Thoracic aorta (tissue), 2 donors: ENCODE measurements around the gene KRT71. TPM values are rescaled to one million over a fixed set of nuclear protein-coding genes. Genes with fewer than 3 reads are reported as not detected.
"Not testable (repeated sequence)": the region's sequence is repeated elsewhere in the genome, so short reads cannot be mapped to it uniquely, and the experiment has no call there.

Experiments
- ATAC-seq: fragments of 150-250 bp; one replicate; pipeline ENCODE4 v1.8.0; 2017; ENCODE audit warnings: low read depth; ENCODE audit not compliant: insufficient number of reproducible peaks, low FRiP score
- DNase-seq: peaks from one replicate; pipeline ENCODE4 v3.0.0-alpha.2; 2020; ENCODE audit warnings: low spot score
- H3K27ac ChIP-seq, 2 donors: fragments of 200-600 bp; sonication (generic); 1 replicate in 1 of 2; 2 replicates in 1 of 2; pipeline ENCODE4 v1.5.1; 2016; ENCODE audit warnings: mild to moderate bottlenecking in 2 of 2, moderate library complexity in 2 of 2
- H3K27me3 ChIP-seq: fragments of 200-600 bp; sonication (generic); replicated peaks from 2 replicates; pipeline ENCODE4 v1.6.0; 2016; ENCODE audit warnings: mild to moderate bottlenecking; ENCODE audit not compliant: insufficient read depth
- H3K36me3 ChIP-seq: fragments of 200-600 bp; sonication (generic); one replicate; pipeline ENCODE4 v1.5.1; 2016
- H3K4me1 ChIP-seq, 2 donors: fragments of 200-600 bp; sonication (generic); 1 replicate in 1 of 2; 2 replicates in 1 of 2; pipeline versions ENCODE4 v1.5.1 to v1.6.0; 2016; ENCODE audit warnings: low read depth in 2 of 2, mild to moderate bottlenecking in 1 of 2; ENCODE audit not compliant: control insufficient read depth in 1 of 2
- H3K4me3 ChIP-seq: fragments of 200-600 bp; sonication (generic); 2 replicates; pipeline ENCODE4 v1.5.1; 2016; ENCODE audit warnings: mild to moderate bottlenecking
- H3K9me3 ChIP-seq: fragments of 200-600 bp; sonication (generic); 2 replicates; pipeline ENCODE4 v1.5.1; 2016
- total RNA-seq, 2 donors: library from RNA; depleted of rRNA; stranded (reverse); fragments of >200 nt; gene quantifications; one replicate each; pipeline versions ENCODE4 v1.1.0 to v1.2.3, GENCODE V29; 2016
- TF ChIP-seq, protein P1 (sequence below): fragments of 200-600 bp; sonication (generic); IDR thresholded peaks from one replicate; pipeline ENCODE4 v1.5.1; 2019; ENCODE audit warnings: antibody characterized with exemption

KRT71 gene
- total RNA-seq, 2 donors from 2014 or later = not detected

- no peak for ATAC-seq
- TF ChIP-seq, protein P1, sequence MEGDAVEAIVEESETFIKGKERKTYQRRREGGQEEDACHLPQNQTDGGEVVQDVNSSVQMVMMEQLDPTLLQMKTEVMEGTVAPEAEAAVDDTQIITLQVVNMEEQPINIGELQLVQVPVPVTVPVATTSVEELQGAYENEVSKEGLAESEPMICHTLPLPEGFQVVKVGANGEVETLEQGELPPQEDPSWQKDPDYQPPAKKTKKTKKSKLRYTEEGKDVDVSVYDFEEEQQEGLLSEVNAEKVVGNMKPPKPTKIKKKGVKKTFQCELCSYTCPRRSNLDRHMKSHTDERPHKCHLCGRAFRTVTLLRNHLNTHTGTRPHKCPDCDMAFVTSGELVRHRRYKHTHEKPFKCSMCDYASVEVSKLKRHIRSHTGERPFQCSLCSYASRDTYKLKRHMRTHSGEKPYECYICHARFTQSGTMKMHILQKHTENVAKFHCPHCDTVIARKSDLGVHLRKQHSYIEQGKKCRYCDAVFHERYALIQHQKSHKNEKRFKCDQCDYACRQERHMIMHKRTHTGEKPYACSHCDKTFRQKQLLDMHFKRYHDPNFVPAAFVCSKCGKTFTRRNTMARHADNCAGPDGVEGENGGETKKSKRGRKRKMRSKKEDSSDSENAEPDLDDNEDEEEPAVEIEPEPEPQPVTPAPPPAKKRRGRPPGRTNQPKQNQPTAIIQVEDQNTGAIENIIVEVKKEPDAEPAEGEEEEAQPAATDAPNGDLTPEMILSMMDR = no peak
- H3K36me3 ChIP-seq = no peaks in the 10 kb centered on the region
- no peak for DNase-seq
- peaks cover 4% of the 10 kb centered on the region for H3K9me3 ChIP-seq
- H3K4me3 ChIP-seq = no peak overlapping the region
- no peak overlapping the region for H3K27ac ChIP-seq
- H3K4me1 ChIP-seq = no peaks in the 10 kb centered on the region
- H3K27me3 ChIP-seq = no peaks in the 10 kb centered on the region
Measured at GRCh38 chr12:52513736-52514135, 39.2 kb downstream of the KRT71 start.

DNA sequence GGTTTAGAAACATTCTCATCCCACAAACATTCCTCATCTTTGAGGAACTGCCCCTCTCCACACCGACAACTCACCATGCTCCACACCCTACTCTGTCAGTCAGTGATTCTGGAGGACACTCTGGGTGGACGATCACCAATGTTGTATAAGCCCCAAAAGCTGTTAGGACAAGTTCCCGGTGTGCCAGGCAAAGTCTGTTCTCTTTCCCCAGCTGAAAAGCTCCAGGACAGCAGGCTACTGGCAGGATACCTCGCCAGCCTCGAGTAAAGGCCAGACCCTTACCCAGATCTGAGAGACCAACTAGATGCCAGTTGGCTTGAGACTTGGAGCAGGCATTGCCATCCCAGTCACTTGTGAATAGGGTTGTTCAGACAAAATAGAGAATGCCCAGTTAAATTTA, 44.7 kb downstream of the KRT71 start:
- TF ChIP-seq, protein P1 = no peak
- DNase-seq = no peak

DNA sequence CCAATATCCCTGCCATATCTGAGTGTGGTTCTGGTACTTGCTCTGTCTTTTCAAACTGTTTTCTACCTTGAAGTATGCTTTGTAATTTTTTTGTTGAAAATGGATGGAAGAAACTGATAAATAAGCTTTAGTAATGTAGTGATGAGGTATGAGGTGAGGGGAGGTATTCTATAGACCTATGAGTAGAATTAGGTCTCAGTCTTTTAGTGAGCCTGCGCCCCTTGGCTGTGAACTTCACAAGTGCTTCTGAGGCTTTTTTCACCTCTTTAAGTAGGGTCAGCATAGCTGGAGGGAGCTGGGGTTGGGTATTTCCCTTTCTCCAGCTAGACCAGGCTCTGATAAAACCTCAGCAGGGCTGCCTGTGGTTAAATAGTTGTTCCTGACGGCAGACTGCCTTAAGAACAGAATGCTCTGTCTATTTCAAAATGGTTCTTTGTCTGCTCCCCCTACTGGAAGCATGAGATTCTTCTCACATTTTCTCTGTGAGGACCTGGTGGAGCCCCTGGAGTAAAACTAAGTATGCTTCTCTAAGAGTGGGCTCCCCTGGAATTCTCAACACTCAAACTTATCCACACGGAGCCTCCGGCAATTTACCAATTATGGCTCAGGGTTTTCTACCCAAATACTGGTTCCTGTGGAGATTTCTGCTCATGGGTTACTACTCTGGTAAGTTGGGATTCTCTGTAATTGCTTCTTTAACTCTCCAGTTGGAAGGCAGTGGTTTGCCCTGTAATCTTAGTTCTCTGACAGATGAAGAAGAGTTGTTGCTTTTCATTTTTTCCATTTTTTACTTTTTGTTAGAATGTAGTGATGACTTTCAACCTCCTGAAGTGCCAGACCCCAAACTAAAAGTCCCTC, 45.9 kb downstream of the KRT71 start:
- Histone ChIP-seq H3K4me1 (no peaks in the 10 kb centered on the region), H3K27ac (no peak overlapping the region)
- no peak for ATAC-seq

More for the DNA sequence above, 44.7 kb downstream of the KRT71 start:
- Histone ChIP-seq H3K4me1 (no peaks in the 10 kb centered on the region), H3K9me3 (peaks cover 4% of the 10 kb centered on the region), H3K27me3 (no peaks in the 10 kb centered on the region), H3K4me3 (no peak overlapping the region), H3K36me3 (no peaks in the 10 kb centered on the region), H3K27ac (no peak overlapping the region)
- ATAC-seq = no peak

GRCh38 chr12:52502877-52503276, 50.1 kb downstream of the KRT71 start:
- no peaks in the 10 kb centered on the region for H3K4me1 ChIP-seq
- H3K9me3 ChIP-seq = no peaks in the 10 kb centered on the region
- TF ChIP-seq, protein P1 = no peak
- H3K36me3 ChIP-seq = no peaks in the 10 kb centered on the region
- ATAC-seq (no peak), DNase-seq (no peak)
- H3K27me3 ChIP-seq = no peaks in the 10 kb centered on the region
- no peak overlapping the region for H3K27ac ChIP-seq
- H3K4me3 ChIP-seq = no peak overlapping the region

More for the DNA sequence above, 45.9 kb downstream of the KRT71 start:
- Histone ChIP-seq H3K9me3 (peaks cover 4% of the 10 kb centered on the region), H3K4me3 (no peak overlapping the region), H3K27me3 (no peaks in the 10 kb centered on the region), H3K36me3 (no peaks in the 10 kb centered on the region)
- TF ChIP-seq, protein P1 = peak; percentile 27
- DNase-seq = no peak

- H3K9me3 ChIP-seq = no peaks in the 10 kb centered on the region
- no peak overlapping the region for H3K27ac ChIP-seq
- no peak overlapping the region for H3K4me3 ChIP-seq
- no peaks in the 10 kb centered on the region for H3K4me1 ChIP-seq
- no peaks in the 10 kb centered on the region for H3K36me3 ChIP-seq
- H3K27me3 ChIP-seq = no peaks in the 10 kb centered on the region
- DNase-seq = no peak
- TF ChIP-seq, protein P1 = no peak
- ATAC-seq = no peak
Measured at GRCh38 chr12:52501490-52501889, 51.5 kb downstream of the KRT71 start.

DNA sequence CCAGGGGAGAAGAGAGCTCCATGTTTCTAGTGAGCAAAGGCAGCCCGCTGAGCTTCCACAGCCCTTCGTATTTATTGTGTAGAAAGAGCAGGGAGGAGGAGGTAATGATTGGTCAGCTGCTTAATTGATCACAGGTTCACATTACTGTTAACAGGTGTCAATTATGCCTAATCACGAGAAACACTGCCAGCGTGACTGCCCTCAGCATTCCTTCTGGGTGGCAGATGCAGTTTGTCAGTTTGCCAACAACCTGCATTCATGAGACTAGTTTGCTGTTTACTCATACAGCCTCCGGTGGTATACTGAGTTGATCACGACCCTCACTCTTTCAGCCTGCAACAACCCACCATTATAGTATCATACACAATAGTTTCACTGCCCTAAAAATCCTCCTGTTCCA, 52.4 kb downstream of the KRT71 start:
- not testable (repeated sequence) for ATAC-seq, H3K36me3 ChIP-seq, H3K9me3 ChIP-seq, H3K4me1 ChIP-seq, H3K4me3 ChIP-seq, H3K27ac ChIP-seq, H3K27me3 ChIP-seq, DNase-seq
